ENCODE measurements around the gene ZNF335.

Gene ZNF335

GRCh38 chr20:45971675-45972499, at the start of gene ZNF335:
Gene ZNF335, minus strand, starts transcription at chr20:45972203. Its CDS starts 793 bp downstream, at chr20:45971410.
- peak; percentile 99 for DNase-seq

- no peak for DNase-seq
These were observed 48.6 kb upstream of the ZNF335 start for GRCh38 chr20:46020555-46020954.

- DNase-seq = no peak
These were observed 46.6 kb upstream of the ZNF335 start for GRCh38 chr20:46018611-46019010.

GRCh38 chr20:46018112-46018511, 46.1 kb upstream of the ZNF335 start:
- DNase-seq = no peak

- no peak for DNase-seq
These were observed 45.3 kb upstream of the ZNF335 start for GRCh38 chr20:46017272-46017671.

GRCh38 chr20:46014517-46015396, 42.8 kb upstream of the ZNF335 start:
- peak; percentile 32 for DNase-seq

- peak; percentile 91 for DNase-seq
These were observed 42.0 kb upstream of the ZNF335 start for GRCh38 chr20:46013829-46014516.

- no peak for DNase-seq
These were observed 41.4 kb upstream of the ZNF335 start for GRCh38 chr20:46013322-46013828.

GRCh38 chr20:46012921-46013320, 40.9 kb upstream of the ZNF335 start:
- DNase-seq = no peak

- DNase-seq = peak; percentile 62
These were observed 39.9 kb upstream of the ZNF335 start for GRCh38 chr20:46011631-46012482.

- DNase-seq = peak; percentile 68
These were observed 38.7 kb upstream of the ZNF335 start for GRCh38 chr20:46010491-46011391.

- peak; percentile 47 for DNase-seq
These were observed 37.8 kb upstream of the ZNF335 start for GRCh38 chr20:46009816-46010215.

- DNase-seq = no peak
These were observed 35.7 kb upstream of the ZNF335 start for GRCh38 chr20:46007671-46008070.

GRCh38 chr20:46006964-46007363, 35.0 kb upstream of the ZNF335 start:
- no peak for DNase-seq

GRCh38 chr20:46006022-46006705, 34.2 kb upstream of the ZNF335 start:
- no peak for DNase-seq

GRCh38 chr20:46004889-46005473, 33.0 kb upstream of the ZNF335 start:
- DNase-seq = no peak

GRCh38 chr20:46004187-46004586, 32.2 kb upstream of the ZNF335 start:
- DNase-seq = no peak

- DNase-seq = no peak
These were observed 30.0 kb upstream of the ZNF335 start for GRCh38 chr20:46002008-46002407.

GRCh38 chr20:46001498-46001897, 29.5 kb upstream of the ZNF335 start:
- no peak for DNase-seq

Data from DMS53 (cell line).